PFSK-1 (cell line): ENCODE measurements around the gene HCAR1.
"Not testable (repeated sequence)": the region's sequence is repeated elsewhere in the genome, so short reads cannot be mapped to it uniquely, and the experiment has no call there.

ENCODE experiments used
- FOXP2 ChIP-seq: optimal IDR thresholded peaks from 2 replicates; pipeline ENCODE3; 2011; ENCODE audit warnings: borderline replicate concordance, control low read depth, inconsistent platforms; ENCODE audit not compliant: insufficient read depth; ENCODE audit errors: extremely low read length, extremely low read depth
- POLR2AphosphoS5 ChIP-seq: IDR thresholded peaks from 2 replicates; pipeline ENCODE4 v1.6.1; 2012; ENCODE audit warnings: low read depth, mild to moderate bottlenecking, control low read depth, low read length, moderate library complexity
- SIN3A ChIP-seq: IDR thresholded peaks from 2 replicates; pipeline ENCODE4 v1.6.1; 2012; ENCODE audit warnings: mild to moderate bottlenecking, low read length, moderate library complexity, borderline replicate concordance; ENCODE audit not compliant: insufficient read depth
- TAF1 ChIP-seq: IDR thresholded peaks from 2 replicates; pipeline ENCODE4 v1.6.1; 2012; ENCODE audit warnings: low read length, control low read depth, borderline replicate concordance; ENCODE audit not compliant: insufficient read depth
- TF ChIP-seq, protein P1 (sequence below), 2 experiments: IDR thresholded peaks; 2 replicates each; pipeline versions ENCODE4 v1.6.1 to v1.8.0; 2011 to 2012; ENCODE audit warnings: low read depth in 2 of 2, low read length in 2 of 2, control low read depth in 1 of 2, inconsistent platforms in 1 of 2, mild to moderate bottlenecking in 1 of 2, moderate library complexity in 1 of 2; ENCODE audit not compliant: insufficient read depth in 1 of 2

Gene HCAR1

DNA sequence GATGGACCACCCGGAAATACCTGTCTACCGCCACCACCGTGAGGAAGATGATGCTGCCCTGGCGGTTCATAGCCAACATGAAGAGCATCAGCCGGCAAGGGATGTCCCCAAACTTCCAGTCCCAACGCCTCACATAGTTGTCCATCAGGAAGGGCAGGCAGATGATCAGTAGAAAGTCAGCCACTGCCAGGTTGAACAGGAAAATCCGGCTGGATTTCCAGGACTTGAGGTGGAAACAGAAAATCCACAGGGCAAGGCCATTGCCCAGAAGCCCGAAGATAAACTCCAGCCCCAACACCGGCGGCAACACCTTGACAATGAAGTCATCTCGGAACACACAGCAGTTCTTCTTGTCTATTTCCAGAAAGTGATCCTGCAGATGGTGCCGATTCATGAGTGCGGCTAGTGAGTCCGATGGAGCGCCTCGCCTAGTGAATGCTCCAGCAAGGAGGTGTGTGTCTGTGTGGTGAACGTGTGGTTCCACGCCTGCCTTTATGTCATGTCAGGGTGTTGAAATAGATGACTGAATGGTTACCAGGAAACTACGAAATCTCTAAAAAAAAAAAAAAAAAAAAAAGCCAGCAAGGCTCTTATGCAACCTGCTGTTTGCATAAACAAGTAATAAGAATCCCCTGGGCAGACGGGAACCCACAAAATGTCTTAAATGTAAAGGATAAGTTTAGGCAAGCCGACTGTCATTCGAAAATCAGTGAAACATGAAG lies 27.6 kb downstream of the HCAR1 start, which contains the start of gene HCAR2:
TSS of gene HCAR2 (minus strand) at position 468 of the 722 bp plus-strand sequence. CDS start at position 394, 74 bp downstream.
- not testable (repeated sequence) for TF ChIP-seq SIN3A, POLR2AphosphoS5, FOXP2

DNA sequence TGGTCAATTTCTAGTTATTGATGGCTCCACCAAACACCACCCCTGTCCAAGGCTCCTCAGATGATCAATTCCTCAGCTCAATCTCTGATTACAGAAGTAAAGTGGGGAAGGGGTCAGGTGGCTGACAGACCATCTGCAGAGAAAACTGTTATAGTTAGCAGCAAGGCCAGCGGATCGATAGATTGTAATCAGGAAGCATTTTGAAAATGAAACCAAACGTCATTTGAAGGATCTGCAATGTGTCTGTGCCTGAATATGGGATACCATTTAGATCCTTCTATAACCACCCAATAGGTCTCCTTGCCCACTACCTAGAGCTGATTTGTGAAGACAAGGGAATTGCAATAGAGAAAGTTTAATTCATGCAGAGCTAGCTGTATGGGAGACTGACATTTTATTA lies 39.1 kb downstream of the HCAR1 start:
- TF ChIP-seq TAF1 (no peak), POLR2AphosphoS5 (no peak), FOXP2 (no peak), SIN3A (no peak)
- TF ChIP-seq, protein P1, sequence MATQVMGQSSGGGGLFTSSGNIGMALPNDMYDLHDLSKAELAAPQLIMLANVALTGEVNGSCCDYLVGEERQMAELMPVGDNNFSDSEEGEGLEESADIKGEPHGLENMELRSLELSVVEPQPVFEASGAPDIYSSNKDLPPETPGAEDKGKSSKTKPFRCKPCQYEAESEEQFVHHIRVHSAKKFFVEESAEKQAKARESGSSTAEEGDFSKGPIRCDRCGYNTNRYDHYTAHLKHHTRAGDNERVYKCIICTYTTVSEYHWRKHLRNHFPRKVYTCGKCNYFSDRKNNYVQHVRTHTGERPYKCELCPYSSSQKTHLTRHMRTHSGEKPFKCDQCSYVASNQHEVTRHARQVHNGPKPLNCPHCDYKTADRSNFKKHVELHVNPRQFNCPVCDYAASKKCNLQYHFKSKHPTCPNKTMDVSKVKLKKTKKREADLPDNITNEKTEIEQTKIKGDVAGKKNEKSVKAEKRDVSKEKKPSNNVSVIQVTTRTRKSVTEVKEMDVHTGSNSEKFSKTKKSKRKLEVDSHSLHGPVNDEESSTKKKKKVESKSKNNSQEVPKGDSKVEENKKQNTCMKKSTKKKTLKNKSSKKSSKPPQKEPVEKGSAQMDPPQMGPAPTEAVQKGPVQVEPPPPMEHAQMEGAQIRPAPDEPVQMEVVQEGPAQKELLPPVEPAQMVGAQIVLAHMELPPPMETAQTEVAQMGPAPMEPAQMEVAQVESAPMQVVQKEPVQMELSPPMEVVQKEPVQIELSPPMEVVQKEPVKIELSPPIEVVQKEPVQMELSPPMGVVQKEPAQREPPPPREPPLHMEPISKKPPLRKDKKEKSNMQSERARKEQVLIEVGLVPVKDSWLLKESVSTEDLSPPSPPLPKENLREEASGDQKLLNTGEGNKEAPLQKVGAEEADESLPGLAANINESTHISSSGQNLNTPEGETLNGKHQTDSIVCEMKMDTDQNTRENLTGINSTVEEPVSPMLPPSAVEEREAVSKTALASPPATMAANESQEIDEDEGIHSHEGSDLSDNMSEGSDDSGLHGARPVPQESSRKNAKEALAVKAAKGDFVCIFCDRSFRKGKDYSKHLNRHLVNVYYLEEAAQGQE (IDR thresholded peaks at IDR 0.05; ENCODE audit: insufficient read depth in 1 of 2, low read depth in 2 of 2, low read length in 2 of 2), result no peak

DNA sequence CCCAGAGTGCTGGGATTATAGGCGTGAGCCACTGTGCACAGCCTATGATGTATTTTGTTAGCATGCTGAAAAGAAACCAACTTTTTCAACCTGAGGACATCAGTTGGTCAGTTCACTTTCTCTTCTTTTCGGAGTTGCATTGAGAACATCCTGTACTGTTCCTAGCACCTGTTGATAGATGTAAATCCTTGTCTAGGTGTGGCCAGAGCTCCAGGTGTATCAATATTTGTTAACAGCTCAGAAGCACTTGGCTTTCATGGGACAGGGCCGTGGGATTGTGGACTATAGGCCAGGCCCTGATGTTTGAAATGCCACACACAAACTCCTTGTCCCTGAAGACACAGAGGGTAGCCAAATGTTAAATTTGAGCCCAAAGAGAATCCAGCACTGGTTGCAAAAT lies 42.4 kb downstream of the HCAR1 start:
- no peak for TF ChIP-seq SIN3A
- TF ChIP-seq FOXP2, result no peak
- TF ChIP-seq POLR2AphosphoS5, result no peak
- TF ChIP-seq, protein P1 (IDR thresholded peaks at IDR 0.05; ENCODE audit: insufficient read depth in 1 of 2, low read depth in 2 of 2, low read length in 2 of 2), result no peak
- TF ChIP-seq TAF1, result no peak

- TF ChIP-seq FOXP2 (no peak), TAF1 (no peak), POLR2AphosphoS5 (no peak), SIN3A (no peak)
- TF ChIP-seq, protein P1 (IDR thresholded peaks at IDR 0.05; ENCODE audit: insufficient read depth in 1 of 2, low read depth in 2 of 2, low read length in 2 of 2), result no peak
These were observed 43.6 kb downstream of the HCAR1 start for GRCh38 chr12:122687086-122687485.

GRCh38 chr12:122686538-122686937 lies 44.1 kb downstream of the HCAR1 start:
- TF ChIP-seq FOXP2, result no peak
- no peak for TF ChIP-seq SIN3A
- TF ChIP-seq, protein P1 (IDR thresholded peaks at IDR 0.05; ENCODE audit: insufficient read depth in 1 of 2, low read depth in 2 of 2, low read length in 2 of 2), result no peak
- no peak for TF ChIP-seq POLR2AphosphoS5
- no peak for TF ChIP-seq TAF1
